Measurements from ENCODE around the gene SLC30A1. TPM values are rescaled to one million over a fixed set of nuclear protein-coding genes. Genes with fewer than 3 reads are reported as not detected.

Gene SLC30A1
- total and polyA plus RNA-seq, 2 of the 13 experiments (the other 11 are each of a cell fraction or from before 2014, with no cell fraction given), result 5.9 to 24.4 TPM

GRCh38 chr1:211578640-211579439 lies at the start of gene SLC30A1 (continued):
- TF ChIP-seq, protein P1, sequence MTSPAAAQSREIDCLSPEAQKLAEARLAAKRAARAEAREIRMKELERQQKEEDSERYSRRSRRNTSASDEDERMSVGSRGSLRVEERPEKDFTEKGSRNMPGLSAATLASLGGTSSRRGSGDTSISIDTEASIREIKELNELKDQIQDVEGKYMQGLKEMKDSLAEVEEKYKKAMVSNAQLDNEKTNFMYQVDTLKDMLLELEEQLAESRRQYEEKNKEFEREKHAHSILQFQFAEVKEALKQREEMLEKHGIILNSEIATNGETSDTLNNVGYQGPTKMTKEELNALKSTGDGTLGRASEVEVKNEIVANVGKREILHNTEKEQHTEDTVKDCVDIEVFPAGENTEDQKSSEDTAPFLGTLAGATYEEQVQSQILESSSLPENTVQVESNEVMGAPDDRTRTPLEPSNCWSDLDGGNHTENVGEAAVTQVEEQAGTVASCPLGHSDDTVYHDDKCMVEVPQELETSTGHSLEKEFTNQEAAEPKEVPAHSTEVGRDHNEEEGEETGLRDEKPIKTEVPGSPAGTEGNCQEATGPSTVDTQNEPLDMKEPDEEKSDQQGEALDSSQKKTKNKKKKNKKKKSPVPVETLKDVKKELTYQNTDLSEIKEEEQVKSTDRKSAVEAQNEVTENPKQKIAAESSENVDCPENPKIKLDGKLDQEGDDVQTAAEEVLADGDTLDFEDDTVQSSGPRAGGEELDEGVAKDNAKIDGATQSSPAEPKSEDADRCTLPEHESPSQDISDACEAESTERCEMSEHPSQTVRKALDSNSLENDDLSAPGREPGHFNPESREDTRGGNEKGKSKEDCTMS (CRISPR knock-in tag; conservative IDR thresholded peaks at IDR 0.05), result no peak
- TF ChIP-seq ZNF616 (CRISPR knock-in tag; IDR thresholded peaks at IDR 0.05; ENCODE audit: low read depth) (no peak), TAF1 (CRISPR knock-in tag; IDR thresholded peaks at IDR 0.05) (peak; percentile 81; the same call in 1 of the 2 replicates), MEIS1 (CRISPR knock-in tag; IDR thresholded peaks at IDR 0.05; ENCODE audit: borderline replicate concordance) (peak; percentile 12; the same call in 1 of the 2 replicates), CTCF (CRISPR knock-in tag; IDR thresholded peaks at IDR 0.05) (no peak), ZSCAN31 (CRISPR knock-in tag; IDR thresholded peaks at IDR 0.05; ENCODE audit: low read depth) (no peak), SMC3 (IDR thresholded peaks at IDR 0.05; ENCODE audit: low read length) (no peak), ZFYVE20 (CRISPR knock-in tag; IDR thresholded peaks at IDR 0.05; ENCODE audit: borderline replicate concordance, low read depth) (no peak), KLF16 (CRISPR knock-in tag; IDR thresholded peaks at IDR 0.05) (0 out of 4 replicates have a peak, but pooled peaks of 1 of the 2 experiments have one; percentile 35), EZH2 (conservative IDR thresholded peaks at IDR 0.05; ENCODE audit: low read depth, low read length) (no peak)
- TF ChIP-seq, protein P2, sequence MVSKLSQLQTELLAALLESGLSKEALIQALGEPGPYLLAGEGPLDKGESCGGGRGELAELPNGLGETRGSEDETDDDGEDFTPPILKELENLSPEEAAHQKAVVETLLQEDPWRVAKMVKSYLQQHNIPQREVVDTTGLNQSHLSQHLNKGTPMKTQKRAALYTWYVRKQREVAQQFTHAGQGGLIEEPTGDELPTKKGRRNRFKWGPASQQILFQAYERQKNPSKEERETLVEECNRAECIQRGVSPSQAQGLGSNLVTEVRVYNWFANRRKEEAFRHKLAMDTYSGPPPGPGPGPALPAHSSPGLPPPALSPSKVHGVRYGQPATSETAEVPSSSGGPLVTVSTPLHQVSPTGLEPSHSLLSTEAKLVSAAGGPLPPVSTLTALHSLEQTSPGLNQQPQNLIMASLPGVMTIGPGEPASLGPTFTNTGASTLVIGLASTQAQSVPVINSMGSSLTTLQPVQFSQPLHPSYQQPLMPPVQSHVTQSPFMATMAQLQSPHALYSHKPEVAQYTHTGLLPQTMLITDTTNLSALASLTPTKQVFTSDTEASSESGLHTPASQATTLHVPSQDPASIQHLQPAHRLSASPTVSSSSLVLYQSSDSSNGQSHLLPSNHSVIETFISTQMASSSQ (IDR thresholded peaks at IDR 0.05; ENCODE audit: low read depth), result 0 out of 2 replicates have a peak, but pooled peaks have one; percentile 19
- TF ChIP-seq, protein P2 (CRISPR knock-in tag; IDR thresholded peaks at IDR 0.05; ENCODE audit: borderline replicate concordance), result no peak

All from HepG2 (cell line).